ENCODE results near the gene JARID2.

The JARID2 gene

GRCh38 chr6:15404685-15404980 is 158.8 kb downstream of the JARID2 start:
- peaks cover 0 to 6% (median 0%) of the 10 kb centered on the region in 11 experiments; a peak in 1 of 22 replicates for H3K36me3 ChIP-seq
- peaks cover 89 to 100% (median 100%) of the 10 kb centered on the region in 10 experiments for H3K4me1 ChIP-seq
- H3K4me2 ChIP-seq, result peak overlapping the region; percentile 79 to 96 (median 84); a peak in 21 of 22 replicates
- H3K9me3 ChIP-seq (replicated peaks in 1 of 11), result no peaks in the 10 kb centered on the region
- no peaks in the 10 kb centered on the region for H3K27me3 ChIP-seq
- no peak overlapping the region for H3K4me3 ChIP-seq
- peaks cover 61 to 99% (median 97%) of the 10 kb centered on the region in 11 experiments; a peak in 21 of 22 replicates for H4K20me1 ChIP-seq
- TF ChIP-seq Cebpa-rat (IDR thresholded peaks at IDR 0.05), result no peak
- H3K9ac ChIP-seq, result peak overlapping the region in 3 of 11 experiments; percentile 12 to 65 (median 37); a peak in 1 of 22 replicates
- peak overlapping the region in 5 of 11 experiments; percentile 41 to 77 (median 67); a peak in 8 of 22 replicates for H3K27ac ChIP-seq

GRCh38 chr6:15405129-15406068 is 159.5 kb downstream of the JARID2 start:
- Histone ChIP-seq H3K27ac (peak overlapping the region in 3 of 11 experiments; percentile 41 to 77 (median 46); a peak in 3 of 22 replicates), H3K4me1 (peaks cover 89 to 100% (median 100%) of the 10 kb centered on the region in 10 experiments), H3K4me2 (peak overlapping the region; percentile 79 to 96 (median 84); a peak in 20 of 22 replicates), H3K27me3 (no peaks in the 10 kb centered on the region), H4K20me1 (peaks cover 69 to 100% (median 97%) of the 10 kb centered on the region in 11 experiments; a peak in 21 of 22 replicates), H3K9me3 (replicated peaks in 1 of 11) (no peaks in the 10 kb centered on the region), H3K4me3 (no peak overlapping the region), H3K36me3 (peaks cover 0 to 6% (median 0%) of the 10 kb centered on the region in 11 experiments; a peak in 1 of 22 replicates), H3K9ac (0 out of 22 replicates have a peak overlapping the region, but pooled peaks of 1 of the 11 experiments have one; percentile 5)
- TF ChIP-seq Cebpa-rat (IDR thresholded peaks at IDR 0.05), result no peak

DNA sequence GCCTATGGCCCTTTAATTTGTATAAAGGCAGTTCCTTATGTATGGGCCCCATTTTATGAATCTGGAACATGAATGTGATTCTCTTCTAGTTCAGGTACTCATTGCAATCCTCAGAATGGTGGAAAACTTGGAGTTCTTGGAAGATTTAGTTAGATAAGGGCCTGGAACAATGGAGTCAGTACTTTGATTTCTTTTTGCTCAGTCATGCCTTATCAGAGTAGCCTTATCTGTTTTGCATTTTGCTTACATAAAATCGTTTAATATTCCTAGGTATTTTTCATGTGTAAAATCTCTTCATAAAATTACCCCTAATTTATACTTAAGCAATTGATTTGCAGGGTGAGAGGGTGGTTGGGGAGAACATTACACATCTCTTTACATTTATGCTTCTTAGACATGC is 160.6 kb downstream of the JARID2 start:
- peaks cover 62 to 100% (median 94%) of the 10 kb centered on the region in 11 experiments; a peak in 20 of 22 replicates for H4K20me1 ChIP-seq
- no peak for TF ChIP-seq Cebpa-rat (IDR thresholded peaks at IDR 0.05)
- H3K4me1 ChIP-seq, result peaks cover 89 to 100% (median 100%) of the 10 kb centered on the region in 10 experiments

DNA sequence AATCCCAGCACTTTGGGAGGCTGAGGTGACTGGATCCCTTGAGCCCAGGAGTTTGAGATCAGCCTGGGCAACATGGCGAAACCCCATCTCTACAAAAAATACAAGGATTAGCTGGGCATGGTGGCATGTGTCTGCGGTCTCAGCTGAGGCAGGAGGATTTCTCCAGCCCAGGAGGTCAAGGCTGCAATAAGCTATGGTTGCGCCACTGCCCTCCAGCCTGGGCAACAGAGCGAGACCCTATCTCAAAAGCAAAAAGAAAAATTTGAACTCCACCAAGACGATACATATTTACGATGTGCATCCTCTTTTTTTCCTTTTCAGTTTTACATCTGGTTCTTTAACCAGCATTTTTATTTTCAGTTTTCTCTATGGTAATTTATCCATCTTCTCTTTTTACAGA is 162.1 kb downstream of the JARID2 start:
- peaks cover 85 to 98% (median 95%) of the 10 kb centered on the region in 10 experiments for H3K4me1 ChIP-seq
- peak overlapping the region in 5 of 11 experiments; percentile 5 to 66 (median 51); a peak in 8 of 22 replicates for H3K27ac ChIP-seq
- TF ChIP-seq Cebpa-rat (IDR thresholded peaks at IDR 0.05), result 0 out of 22 replicates have a peak, but pooled peaks of 1 of the 11 experiments have one; percentile 17
- no peak overlapping the region; a peak in 2 of 20 replicates for H3K4me3 ChIP-seq
- peaks cover 9 to 19% (median 15%) of the 10 kb centered on the region in 11 experiments; a peak in 20 of 22 replicates for H3K36me3 ChIP-seq
- H3K27me3 ChIP-seq, result no peaks in the 10 kb centered on the region
- peaks cover 0 to 10% (median 9%) of the 10 kb centered on the region in 11 experiments; a peak in 16 of 22 replicates for H3K9me3 ChIP-seq (replicated peaks in 1 of 11)
- H3K4me2 ChIP-seq, result peak overlapping the region; percentile 19 to 84 (median 71)
- H4K20me1 ChIP-seq, result peaks cover 46 to 100% (median 86%) of the 10 kb centered on the region in 11 experiments; a peak in 19 of 22 replicates
- H3K9ac ChIP-seq, result peak overlapping the region in 2 of 11 experiments; percentile 56 to 60; a peak in 3 of 22 replicates

More for the DNA sequence above, 160.6 kb downstream of the JARID2 start:
- Histone ChIP-seq H3K4me3 (no peak overlapping the region), H3K9me3 (replicated peaks in 1 of 11) (no peaks in the 10 kb centered on the region), H3K27me3 (no peaks in the 10 kb centered on the region), H3K27ac (peak overlapping the region in 2 of 11 experiments; percentile 5 to 24; a peak in 2 of 22 replicates), H3K4me2 (peak overlapping the region in 8 of 11 experiments; percentile 54 to 91 (median 82); a peak in 11 of 22 replicates), H3K9ac (no peak overlapping the region), H3K36me3 (peaks cover 0 to 6% (median 0%) of the 10 kb centered on the region in 11 experiments; a peak in 2 of 22 replicates)

GRCh38 chr6:15408758-15409157 is 162.9 kb downstream of the JARID2 start:
- no peak for TF ChIP-seq Cebpa-rat (IDR thresholded peaks at IDR 0.05)
- Histone ChIP-seq H3K9me3 (replicated peaks in 1 of 11) (peaks cover 0 to 17% (median 16%) of the 10 kb centered on the region in 11 experiments; a peak in 18 of 22 replicates), H3K9ac (peak overlapping the region in 4 of 11 experiments; percentile 33 to 66 (median 58); a peak in 6 of 22 replicates), H3K36me3 (peaks cover 13 to 26% (median 23%) of the 10 kb centered on the region in 11 experiments; a peak in 20 of 22 replicates), H3K4me1 (peaks cover 83 to 91% (median 88%) of the 10 kb centered on the region in 10 experiments), H3K27ac (peak overlapping the region in 6 of 11 experiments; percentile 46 to 66 (median 54); a peak in 12 of 22 replicates), H3K4me2 (peak overlapping the region; percentile 54 to 84 (median 71); a peak in 21 of 22 replicates), H4K20me1 (peaks cover 39 to 100% (median 78%) of the 10 kb centered on the region in 11 experiments; a peak in 19 of 22 replicates), H3K4me3 (peak overlapping the region in 2 of 10 experiments; percentile 9 to 10; a peak in 1 of 20 replicates), H3K27me3 (no peaks in the 10 kb centered on the region)

DNA sequence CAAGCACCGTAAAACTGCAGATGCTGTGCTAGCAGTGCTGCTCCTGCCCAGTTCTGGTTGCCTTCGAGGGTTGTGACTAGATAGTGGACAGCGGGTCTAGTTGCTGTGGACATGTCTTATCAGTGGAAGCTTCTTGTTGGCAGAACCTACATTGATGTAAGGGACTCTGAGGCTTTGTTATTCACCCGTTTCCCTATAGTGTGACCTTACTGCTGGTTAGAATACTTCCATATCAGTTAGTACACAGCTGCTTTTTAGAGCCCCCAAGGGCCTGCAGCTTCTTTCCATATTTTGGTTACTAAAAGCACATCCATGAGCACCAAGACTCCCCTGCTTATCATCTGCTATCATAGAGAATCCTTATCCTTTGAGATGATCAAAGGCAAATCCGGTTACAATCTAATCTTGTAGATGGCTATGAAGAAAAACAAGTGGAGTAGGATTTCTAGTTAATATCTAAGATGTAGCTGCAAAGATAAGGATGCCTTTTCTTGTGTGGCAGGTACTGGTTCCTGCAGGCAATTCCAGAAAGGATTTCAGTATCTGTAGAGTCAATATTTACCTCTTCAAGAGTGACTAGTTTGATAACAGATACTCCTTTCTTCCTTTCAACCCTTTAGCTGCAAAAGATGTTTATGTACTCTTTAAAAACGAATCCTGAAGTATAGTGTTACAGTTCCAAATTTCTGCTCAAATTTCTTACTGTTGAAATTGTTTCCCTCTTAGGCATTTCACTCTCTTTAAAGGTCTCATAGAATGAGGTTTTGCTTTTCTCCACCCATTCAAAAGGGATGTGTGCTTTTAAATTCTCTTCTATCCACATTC is 163.6 kb downstream of the JARID2 start:
- H3K4me1 ChIP-seq, result peaks cover 75 to 89% (median 81%) of the 10 kb centered on the region in 10 experiments
- H3K4me3 ChIP-seq, result peak overlapping the region in 2 of 10 experiments; percentile 3 to 10; a peak in 2 of 20 replicates
- peak overlapping the region in 6 of 11 experiments; percentile 5 to 66 (median 44); a peak in 7 of 22 replicates for H3K9ac ChIP-seq
- TF ChIP-seq Cebpa-rat (IDR thresholded peaks at IDR 0.05), result no peak
- peak overlapping the region; percentile 54 to 84 (median 71) for H3K4me2 ChIP-seq
- H3K27ac ChIP-seq, result peak overlapping the region in 6 of 11 experiments; percentile 46 to 66 (median 54); a peak in 12 of 22 replicates
- no peaks in the 10 kb centered on the region for H3K27me3 ChIP-seq
- H3K36me3 ChIP-seq, result peaks cover 13 to 34% (median 30%) of the 10 kb centered on the region in 11 experiments; a peak in 20 of 22 replicates
- H4K20me1 ChIP-seq, result peaks cover 31 to 100% (median 71%) of the 10 kb centered on the region in 11 experiments; a peak in 19 of 22 replicates
- H3K9me3 ChIP-seq (replicated peaks in 1 of 11), result peaks cover 0 to 25% (median 24%) of the 10 kb centered on the region in 11 experiments; a peak in 18 of 22 replicates

DNA sequence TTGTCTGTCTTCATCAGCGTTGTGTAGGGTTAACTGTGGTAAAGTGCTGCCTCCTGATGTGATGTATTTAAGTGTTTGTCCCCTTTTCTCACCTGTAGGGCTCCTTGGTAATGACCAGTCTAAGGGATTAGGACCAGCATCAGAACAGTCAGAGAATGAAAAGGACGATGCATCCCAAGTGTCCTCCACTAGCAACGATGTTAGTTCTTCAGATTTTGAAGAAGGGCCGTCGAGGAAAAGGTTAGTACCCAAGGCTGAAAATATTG is 164.2 kb downstream of the JARID2 start:
- Histone ChIP-seq H3K9me3 (replicated peaks in 1 of 11) (peaks cover 0 to 30% (median 29%) of the 10 kb centered on the region in 11 experiments; a peak in 18 of 22 replicates), H3K4me3 (peak overlapping the region in 2 of 10 experiments; percentile 33 to 35; a peak in 2 of 20 replicates), H3K27ac (peak overlapping the region in 6 of 11 experiments; percentile 15 to 66 (median 48); a peak in 9 of 22 replicates), H3K4me2 (peak overlapping the region; percentile 15 to 84 (median 71); a peak in 21 of 22 replicates), H3K36me3 (peaks cover 13 to 39% (median 33%) of the 10 kb centered on the region in 11 experiments; a peak in 21 of 22 replicates), H3K9ac (peak overlapping the region in 5 of 11 experiments; percentile 5 to 55 (median 37); a peak in 7 of 22 replicates), H4K20me1 (peaks cover 26 to 95% (median 65%) of the 10 kb centered on the region in 11 experiments; a peak in 18 of 22 replicates), H3K4me1 (peaks cover 70 to 83% (median 75%) of the 10 kb centered on the region in 10 experiments), H3K27me3 (no peaks in the 10 kb centered on the region)
- TF ChIP-seq Cebpa-rat (IDR thresholded peaks at IDR 0.05), result no peak

Measured in BLaER1 treated with 17β-estradiol and CSF1 and Interleukin-3, amounts not matched to agents 10 nM and 100 nM (cell line).